GM23248 (cell line): ENCODE data around the gene PLD2. TPM values are rescaled to one million over a fixed set of nuclear protein-coding genes. Genes with fewer than 3 reads are reported as not detected.

ENCODE experiments used
- DNase-seq: peaks from one replicate; pipeline ENCODE4 v3.0.0-alpha.2; 2015
- H2AFZ ChIP-seq: fragments of 200-600 bp; sonication (generic); 2 replicates; pipeline ENCODE4 v1.6.1; 2016; ENCODE audit warnings: antibody characterized with exemption
- H3F3A ChIP-seq: fragments of 200-600 bp; sonication (generic); 2 replicates; pipeline ENCODE4 v1.6.1; 2016; ENCODE audit warnings: mild to moderate bottlenecking, antibody characterized with exemption, mixed run types; ENCODE audit not compliant: insufficient read depth
- H3K27ac ChIP-seq: fragments of 200-600 bp; sonication (generic); 2 replicates; pipeline ENCODE4 v1.5.1; 2016; ENCODE audit warnings: mild to moderate bottlenecking
- H3K27me3 ChIP-seq: fragments of 200-600 bp; sonication (generic); replicated peaks from 2 replicates; pipeline ENCODE4 v1.6.1; 2016; ENCODE audit warnings: mild to moderate bottlenecking; ENCODE audit not compliant: insufficient read depth
- H3K36me3 ChIP-seq: fragments of 200-600 bp; sonication (generic); 2 replicates; pipeline ENCODE4 v1.6.1; 2016; ENCODE audit warnings: low read depth, mild to moderate bottlenecking
- H3K4me1 ChIP-seq: fragments of 200-600 bp; sonication (generic); 2 replicates; pipeline ENCODE4 v1.6.1; 2016; ENCODE audit warnings: mild to moderate bottlenecking; ENCODE audit not compliant: insufficient read depth
- H3K4me2 ChIP-seq: fragments of 200-600 bp; sonication (generic); one replicate; pipeline ENCODE4 v1.6.1; 2016; ENCODE audit warnings: mild to moderate bottlenecking; ENCODE audit not compliant: unreplicated experiment
- H3K4me3 ChIP-seq: fragments of 200-600 bp; sonication (generic); 2 replicates; pipeline ENCODE4 v1.5.1; 2016; ENCODE audit warnings: mild to moderate bottlenecking
- H3K79me2 ChIP-seq: fragments of 200-600 bp; sonication (generic); 2 replicates; pipeline ENCODE4 v1.6.1; 2016; ENCODE audit warnings: mild to moderate bottlenecking; ENCODE audit not compliant: insufficient read depth
- H3K9ac ChIP-seq: fragments of 200-600 bp; sonication (generic); 2 replicates; pipeline ENCODE4 v1.6.1; 2016; ENCODE audit warnings: mild to moderate bottlenecking
- H3K9me2 ChIP-seq: fragments of 200-600 bp; sonication (generic); 2 replicates; pipeline ENCODE4 v1.6.1; 2016; ENCODE audit warnings: mixed run types, mild to moderate bottlenecking, moderate library complexity; ENCODE audit not compliant: insufficient read depth
- H3K9me3 ChIP-seq: fragments of 200-600 bp; sonication (generic); one replicate; pipeline ENCODE4 v1.6.1; 2017; ENCODE audit warnings: low read depth
- H4K20me1 ChIP-seq: fragments of 200-600 bp; sonication (generic); 2 replicates; pipeline ENCODE4 v1.6.0; 2016; ENCODE audit not compliant: insufficient read depth
- EZH2 ChIP-seq: fragments of 200-600 bp; sonication (generic); IDR thresholded peaks from 2 replicates; pipeline ENCODE4 v1.6.1; 2018; ENCODE audit warnings: antibody characterized with exemption, mild to moderate bottlenecking; ENCODE audit not compliant: insufficient read depth, poor library complexity, severe bottlenecking
- EZH2phosphoT487 ChIP-seq: fragments of 200-600 bp; sonication (generic); IDR thresholded peaks from 2 replicates; pipeline ENCODE4 v1.6.1; 2018; ENCODE audit warnings: antibody characterized with exemption, moderate library complexity, mild to moderate bottlenecking, low read depth; ENCODE audit not compliant: insufficient read depth
- whole genome bisulfite sequencing, 2 experiments: methylation state at CpG; one replicate each; pipeline ENCODE4 v1.1.6; 2015 to 2017; ENCODE audit warnings: low lambda C conversion rate in 2 of 2, low coverage in 1 of 2; ENCODE audit errors: missing lambda C conversion rate in 2 of 2; 5-methylcytosine and 5-hydroxymethylcytosine counted together
- in situ Hi-C: fragments of 300-500 bp; cut with MboI; formaldehyde crosslinking; loops from 2 replicates; pipeline ENCODE4 v1.15.0; 2020
- polyA plus RNA-seq: library from polyadenylated mRNA; unstranded; fragments of >200 nt; fragmentation: Nextera tagmentation; extraction: Ambion mirVana; gene quantifications from 2 replicates; pipeline ENCODE4 v1.2.1, GENCODE V29; 2016
- total RNA-seq: library from RNA; depleted of rRNA; stranded (reverse); fragments of >200 nt; shearing (Covaris generic); gene quantifications from 2 replicates; pipeline ENCODE4 v1.2.3, GENCODE V29; 2014

The PLD2 gene
- total and polyA plus RNA-seq, 2 experiments from 2014 or later = 11.9 to 20.9 TPM

- no peaks in the 10 kb centered on the region for H3K9me2 ChIP-seq
- peaks cover 24% of the 10 kb centered on the region for H3K4me1 ChIP-seq
- H3F3A ChIP-seq = peaks cover 19% of the 10 kb centered on the region
- 0 out of 2 replicates have a peak, but pooled peaks cover 2% of the 10 kb centered on the region for H4K20me1 ChIP-seq
- no peaks in the 10 kb centered on the region for H3K27me3 ChIP-seq
- in situ Hi-C loops = no loop called here
- H3K36me3 ChIP-seq = no peaks in the 10 kb centered on the region
- H3K4me2 ChIP-seq = no peak overlapping the region
- H3K79me2 ChIP-seq = peaks cover 99% of the 10 kb centered on the region
- H2AFZ ChIP-seq = no peak overlapping the region
- no peaks in the 10 kb centered on the region for H3K9me3 ChIP-seq
- no peak overlapping the region for H3K27ac ChIP-seq
- no peak overlapping the region for H3K9ac ChIP-seq
- H3K4me3 ChIP-seq = no peak overlapping the region
- WGBS, 2 experiments = 78 to 80% methylated on average over 13 of the region's 13 CpGs
- TF ChIP-seq EZH2 (no peak), EZH2phosphoT487 (no peak)
- DNase-seq = no peak
These were observed 39.9 kb downstream of the PLD2 start for GRCh38 chr17:4846635-4847390.

DNA sequence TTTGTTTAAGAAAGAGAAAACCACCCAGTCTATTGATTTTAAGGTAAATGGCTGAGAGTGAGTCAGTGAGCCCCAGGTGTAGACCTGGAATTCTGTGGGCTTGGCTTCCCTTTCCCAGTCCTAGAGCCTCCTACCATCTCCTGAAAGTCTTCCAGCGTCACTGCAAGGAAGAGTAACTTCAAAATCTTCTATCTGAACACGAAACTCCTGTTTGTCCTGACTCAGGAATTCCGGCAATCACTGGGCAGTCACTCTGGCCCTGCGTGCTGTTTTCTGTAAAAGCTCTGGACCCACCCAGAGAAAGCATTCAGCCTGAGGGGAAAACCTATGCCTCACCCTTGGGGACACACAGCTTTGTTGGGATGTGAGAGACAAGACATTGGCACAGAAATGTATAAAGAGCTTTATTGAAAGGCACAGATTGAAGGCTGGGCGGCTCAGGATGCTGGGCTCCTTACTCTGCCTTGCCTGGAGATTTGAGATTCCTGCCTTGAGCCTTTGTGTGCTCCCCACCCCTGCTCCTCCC, 42.1 kb downstream of the PLD2 start:
- TF ChIP-seq EZH2 (no peak), EZH2phosphoT487 (no peak)
- Histone ChIP-seq H3K4me3 (no peak overlapping the region), H3K9me2 (no peaks in the 10 kb centered on the region), H3K9me3 (no peaks in the 10 kb centered on the region), H3K27ac (peak overlapping the region; percentile 61), H4K20me1 (0 out of 2 replicates have a peak, but pooled peaks cover 2% of the 10 kb centered on the region), H3F3A (peaks cover 25% of the 10 kb centered on the region), H3K9ac (peak overlapping the region; percentile 23; the same call in 1 of the 2 replicates), H2AFZ (no peak overlapping the region), H3K4me2 (peak overlapping the region; percentile 20), H3K27me3 (no peaks in the 10 kb centered on the region), H3K79me2 (peaks cover 85% of the 10 kb centered on the region), H3K36me3 (no peaks in the 10 kb centered on the region), H3K4me1 (peaks cover 32% of the 10 kb centered on the region)
- in situ Hi-C loops = no loop called here
- WGBS, 2 experiments = 40 to 46% methylated on average over 5 of the region's 5 CpGs
- peak; percentile 79 for DNase-seq

GRCh38 chr17:4850246-4850645, 43.3 kb downstream of the PLD2 start:
- TF ChIP-seq EZH2 (no peak), EZH2phosphoT487 (no peak)
- H3K4me3 ChIP-seq = no peak overlapping the region
- H4K20me1 ChIP-seq = 0 out of 2 replicates have a peak, but pooled peaks cover 2% of the 10 kb centered on the region
- no peak overlapping the region for H3K9ac ChIP-seq
- no peak overlapping the region for H3K27ac ChIP-seq
- in situ Hi-C loops = no loop called here
- H2AFZ ChIP-seq = no peak overlapping the region
- no peaks in the 10 kb centered on the region for H3K9me2 ChIP-seq
- peaks cover 82% of the 10 kb centered on the region for H3K79me2 ChIP-seq
- no peak overlapping the region for H3K4me2 ChIP-seq
- H3K27me3 ChIP-seq = no peaks in the 10 kb centered on the region
- peaks cover 25% of the 10 kb centered on the region for H3F3A ChIP-seq
- DNase-seq = no peak
- whole genome bisulfite sequencing, 2 experiments = 76 to 91% methylated on average over 2 of the region's 2 CpGs
- H3K4me1 ChIP-seq = peaks cover 32% of the 10 kb centered on the region
- no peaks in the 10 kb centered on the region for H3K9me3 ChIP-seq
- no peaks in the 10 kb centered on the region for H3K36me3 ChIP-seq

DNA sequence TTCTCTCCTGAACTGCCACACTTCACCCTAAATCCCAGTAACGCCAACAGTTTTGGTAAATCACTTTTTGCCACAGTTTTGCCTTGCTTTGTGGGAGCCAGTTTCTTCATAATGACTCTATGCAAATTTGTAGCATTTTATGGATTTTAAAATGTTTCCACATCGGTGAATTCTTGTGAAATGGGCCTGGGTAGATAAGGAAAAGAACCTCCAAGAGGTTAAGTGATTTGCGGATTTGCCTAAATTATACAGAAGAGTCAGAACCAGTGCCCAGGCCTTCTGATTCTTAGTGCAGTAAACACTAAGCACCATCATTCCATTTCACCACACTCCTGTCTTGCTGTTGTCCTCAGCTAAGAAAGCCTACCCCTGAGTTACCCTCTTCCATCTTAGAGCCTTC, 44.1 kb downstream of the PLD2 start:
- 0 out of 2 replicates have a peak, but pooled peaks cover 2% of the 10 kb centered on the region for H4K20me1 ChIP-seq
- no peak overlapping the region for H2AFZ ChIP-seq
- H3K27ac ChIP-seq = no peak overlapping the region
- no peak for DNase-seq
- H3K36me3 ChIP-seq = no peaks in the 10 kb centered on the region
- TF ChIP-seq EZH2 = no peak
- no peak for TF ChIP-seq EZH2phosphoT487
- peaks cover 25% of the 10 kb centered on the region for H3F3A ChIP-seq
- no peak overlapping the region for H3K9ac ChIP-seq
- H3K27me3 ChIP-seq = no peaks in the 10 kb centered on the region
- no peak overlapping the region for H3K4me3 ChIP-seq
- no peaks in the 10 kb centered on the region for H3K9me2 ChIP-seq
- no peak overlapping the region for H3K4me2 ChIP-seq
- no peaks in the 10 kb centered on the region for H3K9me3 ChIP-seq
- H3K79me2 ChIP-seq = peaks cover 75% of the 10 kb centered on the region
- in situ Hi-C loops = no loop called here
- WGBS, 2 experiments = 98 to 99% methylated on average over 3 of the region's 3 CpGs
- peaks cover 32% of the 10 kb centered on the region for H3K4me1 ChIP-seq
